Cardiac septum (tissue), 1 donor: ENCODE results near the gene ATAD3B. TPM values are rescaled to one million over a fixed set of nuclear protein-coding genes. Genes with fewer than 3 reads are reported as not detected.
"Not testable (repeated sequence)": the region's sequence is repeated elsewhere in the genome, so short reads cannot be mapped to it uniquely, and the experiment has no call there.

Experiments used
- DNase-seq: peaks from one replicate; pipeline ENCODE4 v3.0.0-alpha.2; 2020; ENCODE audit warnings: low spot score
- intact Hi-C: fragments of 100-400 bp; cut with DNase I; formaldehyde crosslinking; loops from one replicate; pipeline ENCODE4 v1.14.0; 2022
- total RNA-seq: library from RNA; stranded (reverse); fragmentation: NEBNext Ultra II Directional; extraction: Animal tissue kit (Norgen Biotek cat#: 25700); gene quantifications from one replicate; pipeline ENCODE4 v1.2.1, GENCODE V29; 2021
- donor health status: DM: no; HTN: no; CAD: no.

Gene ATAD3B
- total RNA-seq, 1 donor from 2014 or later = 13.7 TPM

DNA sequence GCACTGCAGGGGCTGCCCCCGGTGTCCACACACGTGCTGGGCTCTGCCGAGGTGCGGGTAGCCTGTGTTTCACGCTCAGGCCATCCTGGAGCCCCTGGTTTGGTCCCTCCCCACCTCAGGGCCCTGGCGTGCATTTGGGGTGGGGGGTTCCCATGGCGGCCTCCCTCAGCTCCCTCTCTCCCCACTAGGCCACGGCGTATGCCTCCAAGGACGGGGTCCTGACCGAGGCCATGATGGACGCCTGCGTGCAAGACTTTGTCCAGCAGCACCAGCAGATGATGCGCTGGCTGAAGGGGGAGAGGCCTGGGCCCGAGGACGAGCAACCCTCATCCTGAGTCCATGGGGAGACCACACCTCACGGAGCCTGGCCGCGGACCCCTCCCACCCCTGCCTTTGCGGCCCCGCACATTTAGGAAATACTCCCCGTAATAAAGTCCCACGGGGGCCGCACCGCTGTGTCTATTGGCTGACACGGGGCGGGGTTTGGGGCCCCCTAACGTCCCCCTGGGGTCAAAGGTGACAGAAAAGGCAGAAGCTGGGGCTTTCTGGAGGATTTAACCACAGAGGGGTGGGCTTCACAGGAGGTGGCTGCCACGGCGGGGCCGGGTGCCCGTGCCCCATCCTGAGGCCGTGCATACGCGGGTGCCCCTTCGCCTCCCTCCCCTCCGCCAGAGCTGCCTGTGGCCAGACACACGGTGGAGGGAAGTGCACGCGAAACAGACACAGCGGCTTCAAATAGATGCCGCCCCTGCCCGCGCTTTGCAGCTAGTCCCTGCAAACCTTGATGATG lies 3.2 kb upstream of the ATAD3B start:
- DNase-seq, intact Hi-C loops: not testable (repeated sequence)

DNA sequence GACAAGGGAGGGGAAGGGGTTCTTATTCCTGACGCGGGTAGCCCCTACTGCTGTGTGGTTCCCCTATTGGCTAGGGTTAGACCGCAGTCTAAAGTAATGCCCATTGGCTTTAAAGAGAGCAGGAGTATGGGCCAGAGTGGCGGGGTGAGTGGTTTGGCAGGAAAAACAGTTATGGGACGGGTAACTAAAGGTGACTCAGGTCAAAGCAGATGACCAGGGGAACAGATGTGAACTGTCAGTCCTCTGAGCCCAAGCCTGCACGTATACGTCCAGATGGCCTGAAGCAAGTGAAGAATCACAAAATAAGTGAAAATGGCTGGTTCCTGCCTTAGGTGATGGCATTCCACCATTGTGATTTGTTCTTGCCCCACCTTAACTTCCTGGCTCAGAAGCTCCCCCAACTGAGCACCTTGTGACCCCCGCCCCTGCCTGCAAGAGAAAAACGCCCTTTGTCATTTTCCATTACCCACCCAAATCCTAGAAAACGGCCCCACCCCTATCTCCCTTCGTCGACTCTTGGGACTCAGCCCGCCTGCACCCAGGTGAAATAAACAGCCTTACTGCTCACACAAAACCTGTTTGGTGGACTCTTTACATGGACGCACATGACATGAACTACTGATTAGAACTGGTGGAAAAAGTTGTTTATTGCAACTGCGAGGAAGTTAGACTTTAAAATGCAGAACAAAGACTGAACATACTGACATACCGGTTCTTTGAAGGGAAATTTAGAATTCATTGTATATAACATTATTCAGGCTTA lies 758 bp upstream of the ATAD3B start:
- intact Hi-C loops = loop anchor here (2.0 kb wide), 2 partner anchors 40 to 70 kb away; no protein-coding TSS in a partner anchor
- no peak for DNase-seq

DNA sequence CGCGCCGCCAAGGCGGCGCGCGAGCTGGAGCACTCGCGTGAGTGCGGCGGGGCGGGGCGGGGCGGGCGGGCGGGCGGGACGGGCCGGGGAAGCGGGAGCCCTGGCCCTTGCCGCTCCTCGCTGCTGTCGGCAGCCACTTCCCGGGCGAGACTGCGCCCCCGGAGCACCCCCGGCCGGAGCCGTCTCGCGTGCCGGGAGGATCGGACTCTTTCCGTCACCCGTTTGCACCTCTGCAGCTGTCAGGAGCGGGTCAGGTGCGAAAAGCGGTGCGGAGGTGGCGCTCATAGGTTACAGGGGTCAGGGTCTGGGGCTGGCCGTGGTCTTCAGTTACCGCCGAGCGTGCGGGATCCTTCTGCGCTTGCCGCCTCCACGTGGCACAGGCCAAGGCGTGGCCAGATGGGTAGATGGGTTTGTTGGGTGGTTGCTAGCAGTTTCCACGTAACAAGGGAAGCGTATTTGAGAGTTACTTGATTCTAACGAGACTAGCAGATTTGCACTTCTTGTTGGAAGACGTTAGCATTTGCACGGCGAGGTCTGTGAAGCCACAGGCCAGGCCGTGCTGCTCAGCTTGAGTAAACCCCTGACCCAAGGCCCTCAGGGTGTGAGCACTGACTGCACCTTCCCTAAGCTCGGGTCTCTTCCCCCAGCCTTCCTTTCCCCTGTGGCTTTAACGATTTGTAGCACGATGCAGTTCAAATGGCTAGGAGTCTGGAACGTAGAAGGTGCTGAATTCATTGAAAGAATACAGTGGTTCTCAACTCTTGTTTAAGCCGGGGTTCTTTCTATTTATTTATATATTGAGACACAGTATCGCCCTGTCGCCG lies 700 bp downstream of the ATAD3B start:
- DNase-seq, intact Hi-C loops: not testable (repeated sequence)

DNA sequence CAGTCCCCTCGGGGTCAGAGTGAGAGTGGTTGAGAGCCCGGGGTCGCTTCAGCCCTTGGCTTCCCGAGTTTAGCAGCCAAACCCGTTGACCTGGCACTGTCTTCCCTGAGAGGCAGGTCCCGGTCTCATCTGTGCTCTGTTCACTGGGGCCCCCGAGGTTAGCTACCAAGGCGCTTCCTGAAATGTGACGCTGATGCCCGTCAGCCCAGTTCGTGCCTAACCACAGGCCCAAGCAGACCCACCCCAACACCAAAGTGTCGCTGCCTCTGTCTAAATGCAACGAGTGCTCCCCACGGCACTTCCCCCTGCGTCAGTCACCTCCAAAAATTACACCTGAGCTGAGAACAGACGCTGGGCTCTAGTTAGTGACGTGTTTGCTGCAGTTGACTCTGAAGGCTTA lies 4.4 kb downstream of the ATAD3B start:
- intact Hi-C loops = not testable (repeated sequence)

DNA sequence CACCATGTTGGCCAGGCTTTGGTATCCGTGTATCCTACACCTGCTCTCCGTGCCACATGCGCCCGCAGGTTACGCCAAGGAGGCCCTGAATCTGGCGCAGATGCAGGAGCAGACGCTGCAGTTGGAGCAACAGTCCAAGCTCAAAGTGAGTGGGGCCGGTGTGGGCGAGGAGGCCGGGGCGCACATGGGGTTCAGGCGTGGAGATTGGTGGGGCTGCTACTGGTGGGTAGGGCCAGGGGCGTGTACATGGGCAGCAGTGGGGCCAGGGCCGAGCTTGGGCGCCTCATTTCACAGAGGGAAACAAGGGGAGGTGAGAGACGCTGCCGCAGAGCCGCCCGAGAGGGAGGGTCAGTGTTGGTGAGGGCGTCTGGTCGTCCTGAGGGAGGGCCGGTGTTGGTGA lies 5.6 kb downstream of the ATAD3B start:
- DNase-seq = no peak
- intact Hi-C loops = no loop called here

More for the DNA sequence above, 4.4 kb downstream of the ATAD3B start:
- DNase-seq = not testable (repeated sequence)

DNA sequence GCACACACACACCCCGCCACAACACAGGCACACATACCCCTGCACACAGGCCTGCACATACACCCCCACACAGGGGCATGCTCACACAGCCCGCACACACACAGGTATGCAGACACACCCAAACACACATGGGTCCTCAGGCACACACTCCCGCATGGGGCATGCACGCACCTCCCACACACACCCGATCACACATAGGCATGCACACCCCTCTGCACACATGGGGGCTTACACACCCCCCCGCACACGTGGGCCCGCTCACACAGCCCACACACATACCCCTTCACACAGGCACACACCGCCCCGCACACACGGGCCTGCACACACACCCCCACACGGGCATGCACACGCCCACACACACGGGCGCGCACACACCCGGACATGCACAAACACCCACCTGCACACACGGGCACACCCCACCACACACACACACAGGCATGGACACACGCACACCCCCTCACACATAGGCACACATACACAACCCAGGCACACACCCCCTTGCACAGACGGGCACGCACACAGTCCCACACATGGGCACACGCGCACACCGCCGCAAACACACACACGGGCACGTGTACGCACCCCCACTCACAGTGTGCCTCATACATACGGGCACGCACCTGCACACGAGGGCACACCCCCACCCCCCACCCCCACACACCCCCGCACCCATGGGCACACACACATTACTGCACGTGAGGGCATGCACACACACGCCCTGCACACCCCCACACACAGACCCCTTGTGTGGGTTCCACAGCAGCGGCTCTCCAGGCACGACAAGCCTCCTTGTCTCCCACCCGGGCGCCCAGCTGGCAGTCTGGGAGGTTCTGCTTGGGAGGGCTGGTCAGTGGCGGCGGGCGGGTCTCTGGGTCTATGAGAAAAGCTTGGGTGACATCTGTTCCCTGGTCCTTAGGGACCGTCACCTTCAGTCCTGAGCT lies 8.3 kb downstream of the ATAD3B start:
- intact Hi-C loops = no loop called here
- no peak for DNase-seq

DNA sequence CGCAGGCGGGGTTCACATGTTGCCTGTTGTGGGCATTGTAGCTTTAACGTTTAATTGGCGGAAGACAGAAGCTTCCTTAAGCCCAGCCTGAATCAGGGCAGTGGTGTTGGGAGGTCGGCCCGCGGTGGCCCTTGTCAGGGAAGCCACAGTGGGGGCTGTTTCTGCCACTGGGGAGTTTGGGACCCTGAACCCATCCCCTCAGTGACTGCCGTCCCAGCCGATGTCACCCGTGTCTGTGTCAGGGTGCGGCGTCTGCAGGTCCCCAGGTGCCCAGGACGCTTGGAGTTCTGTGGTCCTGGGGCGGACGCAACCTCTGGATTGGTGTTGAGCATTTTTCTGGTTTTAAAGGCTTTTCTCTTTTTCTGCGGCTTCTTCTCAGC lies 8.9 kb downstream of the ATAD3B start:
- intact Hi-C loops, DNase-seq: not testable (repeated sequence)

DNA sequence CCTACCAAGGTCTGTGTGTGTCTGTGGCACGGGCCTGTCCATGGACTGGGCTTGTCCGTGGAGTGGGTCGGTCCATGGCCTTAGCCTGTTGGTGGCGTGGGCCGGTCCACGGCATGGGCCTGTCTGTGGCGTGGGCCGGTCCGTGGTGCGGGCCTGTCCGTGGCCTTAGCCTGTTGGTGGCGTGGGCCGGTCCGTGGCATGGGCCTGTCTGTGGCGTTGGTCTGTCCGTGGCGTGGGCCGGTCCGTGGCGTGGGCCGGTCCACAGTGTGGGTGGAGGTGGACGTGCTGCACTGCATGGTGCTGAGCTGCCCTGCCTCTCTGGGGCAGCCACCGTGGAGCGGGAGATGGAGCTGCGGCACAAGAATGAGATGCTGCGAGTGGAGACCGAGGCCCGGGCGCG lies 10.2 kb downstream of the ATAD3B start:
- DNase-seq, intact Hi-C loops: not testable (repeated sequence)

DNA sequence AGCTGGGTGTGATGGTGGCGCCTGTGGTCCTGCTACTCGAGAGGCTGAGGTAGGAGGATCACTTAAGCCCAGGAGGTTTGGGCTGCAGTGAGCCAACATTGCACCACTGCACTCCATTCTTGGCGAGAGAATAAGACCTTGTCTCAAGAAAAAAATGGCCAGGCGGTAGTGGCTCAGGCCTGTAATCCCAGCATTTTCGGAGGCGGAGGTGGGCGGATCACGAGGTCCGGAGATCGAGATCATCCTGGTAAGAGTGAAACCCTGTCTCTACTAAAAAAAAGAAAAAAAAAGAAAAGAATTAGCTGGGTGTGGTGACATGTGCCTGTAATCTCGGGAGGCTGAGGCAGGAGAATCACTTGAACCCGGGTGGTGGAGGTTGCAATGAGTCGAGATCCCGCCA lies 11.3 kb downstream of the ATAD3B start:
- no peak for DNase-seq
- intact Hi-C loops = no loop called here

DNA sequence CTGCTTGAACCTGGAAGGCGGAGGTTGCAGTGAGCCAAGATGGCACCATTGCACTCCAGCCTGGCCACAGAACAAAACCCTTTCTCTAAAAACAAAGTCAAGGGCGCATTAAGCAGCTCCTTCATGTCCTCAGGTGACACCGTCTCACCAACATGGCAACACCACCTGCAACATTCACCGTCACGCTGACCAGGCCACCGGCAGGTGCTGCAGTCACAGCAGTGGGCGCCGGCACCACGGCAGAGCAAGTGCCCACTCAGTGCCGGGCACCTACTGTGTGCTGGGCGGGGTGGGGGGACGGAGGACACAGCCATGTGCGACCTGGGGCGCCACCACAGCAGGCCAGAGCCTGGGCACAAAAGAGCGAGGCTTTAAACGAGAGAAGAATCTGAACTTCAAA lies 12.1 kb downstream of the ATAD3B start:
- DNase-seq = no peak
- intact Hi-C loops = no loop called here

DNA sequence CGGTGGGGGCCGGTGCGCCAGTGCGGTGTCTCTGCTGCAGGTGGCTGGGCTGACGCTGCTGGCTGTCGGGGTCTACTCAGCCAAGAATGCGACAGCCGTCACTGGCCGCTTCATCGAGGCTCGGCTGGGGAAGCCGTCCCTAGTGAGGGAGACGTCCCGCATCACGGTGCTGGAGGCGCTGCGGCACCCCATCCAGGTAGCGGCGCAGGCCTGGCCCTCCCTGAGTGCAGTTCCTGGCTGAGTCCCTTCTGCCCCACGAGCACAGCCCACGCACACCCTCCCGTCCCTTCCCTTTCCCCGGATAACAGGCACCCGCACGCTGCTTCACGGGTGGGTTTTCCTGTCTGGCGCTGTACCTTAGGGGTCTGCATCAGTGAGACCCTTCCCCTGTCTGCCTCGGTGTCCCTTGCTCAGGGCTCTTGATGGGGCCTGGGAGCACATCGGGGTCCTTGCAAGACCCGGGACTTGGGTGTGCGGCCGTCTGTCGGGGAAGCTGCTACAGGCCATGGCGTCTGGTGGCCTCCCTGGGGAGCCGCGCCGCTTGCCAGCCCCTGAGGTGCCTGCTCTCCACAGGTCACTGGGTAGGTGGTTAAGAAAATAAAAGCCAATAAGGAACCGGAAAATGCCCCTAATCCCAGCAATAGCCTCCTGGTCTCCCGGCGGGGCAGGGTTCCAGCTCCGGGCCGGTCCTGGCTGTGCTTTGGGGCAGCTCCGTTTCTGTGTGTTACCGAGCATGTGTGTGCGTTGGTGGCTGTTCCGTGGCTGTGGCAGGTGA lies 13.6 kb downstream of the ATAD3B start:
- not testable (repeated sequence) for DNase-seq

DNA sequence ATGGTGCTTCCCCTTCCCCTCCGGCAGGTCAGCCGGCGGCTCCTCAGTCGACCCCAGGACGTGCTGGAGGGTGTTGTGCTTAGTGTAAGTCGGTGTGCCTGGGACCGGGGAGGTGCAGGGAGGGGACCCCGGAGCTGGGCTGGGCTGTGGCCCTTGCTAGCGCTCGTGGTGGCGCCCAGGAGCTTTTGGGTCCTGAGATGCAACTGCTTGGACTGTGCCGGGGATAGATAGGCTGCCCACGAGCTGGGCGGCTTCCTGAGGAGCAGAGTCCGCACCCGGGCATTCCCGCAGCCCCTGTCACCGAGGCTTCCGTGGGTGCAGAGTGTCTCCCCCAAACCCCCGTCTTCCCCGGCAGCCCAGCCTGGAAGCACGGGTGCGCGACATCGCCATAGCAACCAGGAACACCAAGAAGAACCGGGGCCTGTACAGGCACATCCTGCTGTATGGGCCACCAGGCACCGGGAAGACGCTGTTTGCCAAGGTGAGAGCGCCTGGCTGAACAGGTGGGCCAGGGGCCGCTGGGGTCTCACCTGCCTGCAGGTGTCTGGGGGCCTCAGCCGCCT lies 14.3 kb downstream of the ATAD3B start:
- DNase-seq, intact Hi-C loops: not testable (repeated sequence)

More for the DNA sequence above, 13.6 kb downstream of the ATAD3B start:
- intact Hi-C loops = not testable (repeated sequence)

DNA sequence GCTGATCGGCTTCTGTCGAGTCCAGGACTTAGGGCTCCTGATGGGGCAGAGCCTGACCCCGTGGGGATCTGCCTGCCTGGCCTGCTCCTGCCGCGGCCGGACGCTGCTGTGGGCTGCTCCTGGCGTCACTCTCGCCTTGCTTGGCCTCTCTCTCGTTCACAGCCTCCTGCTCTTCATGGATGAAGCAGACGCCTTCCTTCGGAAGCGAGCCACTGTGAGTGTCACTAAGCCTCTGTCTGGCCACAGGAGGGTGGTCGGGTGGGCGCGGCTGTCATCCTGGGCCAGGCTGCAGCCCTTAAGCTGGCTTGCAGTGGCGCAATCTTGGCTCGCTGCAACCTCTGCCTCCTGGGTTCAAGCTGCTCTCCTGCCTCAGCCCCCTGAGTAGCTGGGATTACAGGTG lies 16.1 kb downstream of the ATAD3B start:
- no peak for DNase-seq
- intact Hi-C loops = no loop called here

DNA sequence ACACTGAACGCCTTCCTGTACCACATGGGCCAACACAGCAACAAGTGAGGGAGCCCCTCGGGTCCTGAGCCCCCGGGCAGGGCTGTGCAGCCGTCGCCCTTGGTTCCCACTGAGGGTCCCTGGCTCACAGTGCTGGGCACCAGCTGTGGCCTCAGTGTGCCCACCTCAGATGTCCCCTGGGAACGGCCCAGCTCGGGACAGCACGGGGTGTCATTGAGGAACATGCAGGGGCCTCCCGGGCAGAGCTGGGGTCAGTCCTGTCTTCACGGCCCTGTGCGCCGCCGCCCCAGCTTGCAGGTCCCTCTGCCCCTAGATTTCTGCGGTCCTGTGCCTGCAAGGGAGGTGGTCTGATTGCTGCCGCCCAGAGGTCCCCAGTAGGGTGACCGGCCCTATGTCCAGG lies 17.7 kb downstream of the ATAD3B start:
- intact Hi-C loops = no loop called here

DNA sequence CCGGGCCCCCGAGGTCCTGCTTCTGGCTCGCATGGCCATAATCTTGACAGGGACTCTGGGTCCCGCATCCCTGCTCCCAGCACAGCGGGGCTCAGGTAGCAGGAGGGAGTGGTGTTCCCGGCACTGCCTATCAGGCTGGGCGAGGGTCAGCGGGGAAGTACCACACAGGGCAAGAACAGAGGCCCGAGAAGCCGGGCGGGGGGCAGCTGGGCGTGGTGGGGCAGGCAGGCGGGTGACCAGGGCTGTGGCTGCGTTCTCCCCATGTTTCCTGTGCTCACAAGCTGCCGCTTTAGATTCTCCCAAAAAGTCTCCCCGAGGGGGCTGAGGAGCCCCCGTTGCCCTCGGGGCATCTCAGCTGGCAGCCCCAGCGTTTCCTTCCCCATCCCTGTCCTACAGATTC lies 18.3 kb downstream of the ATAD3B start:
- DNase-seq = no peak
- intact Hi-C loops = no loop called here

More for the DNA sequence above, 17.7 kb downstream of the ATAD3B start:
- DNase-seq = no peak

DNA sequence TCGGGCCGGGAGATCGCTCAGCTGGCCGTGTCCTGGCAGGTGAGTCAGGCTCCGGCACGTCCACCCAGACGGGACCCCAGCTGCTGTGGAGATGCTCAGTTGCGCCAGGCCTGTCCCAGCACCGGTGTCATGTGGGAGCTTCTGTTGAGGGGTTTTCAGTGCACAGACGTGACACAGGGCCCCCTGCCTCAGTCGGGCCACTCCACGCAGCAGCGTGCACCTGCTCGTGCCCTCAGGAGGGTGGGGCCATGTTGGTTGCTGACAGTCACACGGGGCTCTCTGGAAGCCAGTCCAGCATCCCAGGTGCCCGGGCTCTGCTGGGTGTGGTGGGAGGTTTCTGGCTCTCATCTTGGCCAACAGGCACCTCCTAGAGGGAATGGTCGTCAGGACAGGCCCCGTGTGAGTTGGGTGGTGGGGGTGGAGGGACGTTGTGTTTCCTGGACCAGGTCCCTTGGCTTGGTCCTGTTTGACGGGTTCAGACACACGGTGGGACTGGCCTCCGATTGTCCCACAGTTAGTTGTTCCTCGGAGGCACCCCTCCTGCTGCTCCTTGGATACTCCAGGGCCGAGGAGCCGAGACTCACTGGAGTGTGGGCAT lies 19.2 kb downstream of the ATAD3B start:
- no peak for DNase-seq
- intact Hi-C loops = no loop called here

DNA sequence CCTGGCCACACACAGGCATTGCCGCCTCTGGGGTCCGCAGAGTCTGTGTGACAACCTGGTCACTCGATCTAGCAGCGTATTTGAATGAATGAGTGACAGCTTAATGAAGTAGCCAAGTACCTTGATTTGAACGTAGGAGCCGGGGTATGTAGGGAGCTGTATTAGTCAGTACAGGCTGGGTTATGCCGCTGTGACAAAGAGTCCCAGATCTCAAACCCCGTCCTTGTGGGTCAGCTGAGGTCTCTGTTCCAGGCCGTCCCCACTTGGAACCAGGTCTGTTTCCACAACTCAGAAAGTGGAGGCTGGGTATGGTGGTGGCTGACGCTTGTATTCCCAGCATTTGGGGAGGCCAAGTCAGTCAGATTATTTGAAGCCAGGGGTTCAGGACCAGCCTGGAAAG lies 20.0 kb downstream of the ATAD3B start:
- intact Hi-C loops = no loop called here
- DNase-seq = no peak
